Activated CD4-positive, CD25-positive, alpha-beta regulatory T cell treated with anti-CD3 and anti-CD28 coated beads, Interleukin-2, amount 50 U/mL, for 16 hours (primary cell): ENCODE results near the gene PTPA.

Experiments used
- DNase-seq: peaks from one replicate; pipeline ENCODE4 v3.0.0-alpha.2; 2020; ENCODE audit warnings: low read depth, low spot score

PTPA gene

DNA sequence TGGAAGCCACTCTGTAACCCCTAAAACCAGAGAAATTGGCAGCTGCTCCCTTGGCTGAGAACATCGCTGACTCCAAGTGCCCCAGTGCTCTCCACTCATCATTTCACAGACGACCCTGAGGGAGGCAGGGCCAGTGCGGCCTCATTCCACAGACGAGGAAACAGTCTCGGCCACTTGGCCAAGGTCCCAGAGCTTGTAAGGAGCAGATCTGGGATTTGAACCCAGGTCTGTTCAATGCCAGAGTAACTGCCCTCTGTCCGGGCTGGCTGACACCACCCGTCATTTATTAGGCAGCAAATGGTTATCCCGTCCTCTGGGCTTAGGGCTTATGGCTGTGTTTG lies 86.7 kb downstream of the PTPA start:
- DNase-seq: no peak
